HG03103 (cell line): ENCODE results near the gene LSP1.

Source experiments
- ATAC-seq: cut with Tn5 transposase; IDR thresholded peaks from one replicate; pipeline ENCODE4 v1.9.1; 2021; ENCODE audit warnings: low read depth; ENCODE audit not compliant: unreplicated experiment

The LSP1 gene

GRCh38 chr11:1888347-1888753 lies 35.5 kb downstream of the LSP1 start:
- ATAC-seq, result no peak

DNA sequence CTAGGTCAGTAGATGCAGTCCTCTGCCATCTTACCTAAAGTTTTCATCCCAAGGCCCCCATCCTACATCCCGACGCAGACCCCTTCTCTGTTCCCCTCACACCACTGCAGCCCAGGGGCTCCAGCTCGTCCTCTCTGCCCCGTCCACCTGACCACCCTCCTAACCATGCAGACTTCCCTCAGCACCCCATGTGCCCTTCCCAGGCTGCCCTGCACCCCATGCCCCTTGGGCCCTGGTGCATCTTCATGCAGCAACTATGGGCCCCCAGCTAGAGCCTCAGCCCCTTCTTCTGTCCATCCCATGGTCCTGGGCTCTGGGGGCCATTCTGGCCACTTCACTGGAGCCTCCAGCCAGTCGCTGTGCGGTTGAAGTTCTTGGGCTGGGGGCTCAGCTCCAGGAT lies 35.9 kb downstream of the LSP1 start:
- ATAC-seq, result no peak

DNA sequence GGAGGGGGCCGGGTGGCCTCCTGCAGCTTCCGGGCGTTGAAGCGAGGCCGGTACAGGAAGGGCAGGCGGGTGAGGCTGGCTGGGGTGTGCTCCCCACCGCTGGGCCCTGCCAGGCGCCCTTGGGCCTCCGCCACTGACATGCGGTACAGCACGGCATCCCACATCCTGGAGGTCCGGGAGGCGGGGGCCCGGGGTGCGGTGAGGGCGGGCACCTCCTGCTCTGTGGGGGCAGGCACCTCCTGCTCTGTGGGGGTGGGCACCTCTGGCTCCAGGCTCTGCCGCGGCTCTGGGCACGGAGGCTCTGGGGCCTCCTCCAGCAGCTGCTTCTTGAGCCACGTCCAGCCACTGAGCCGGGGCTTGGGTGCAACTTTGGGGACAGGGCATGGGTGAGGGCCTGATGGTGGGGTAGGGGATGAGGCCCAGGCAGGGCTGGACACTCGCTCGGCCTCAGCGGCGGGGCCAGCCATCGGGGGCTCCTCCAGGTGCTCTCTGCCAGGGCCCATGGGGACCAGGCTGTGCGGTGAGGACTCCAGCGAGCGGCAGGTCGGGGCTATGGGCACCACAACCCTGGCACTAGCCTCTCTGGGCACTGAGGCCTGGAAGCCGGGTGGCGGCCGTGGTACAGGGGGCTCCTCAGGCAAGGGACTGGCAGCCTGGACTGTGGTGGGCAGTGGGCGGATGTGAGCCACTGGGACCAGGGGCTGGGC lies 36.5 kb downstream of the LSP1 start:
- no peak for ATAC-seq

GRCh38 chr11:1889941-1890855 lies 37.3 kb downstream of the LSP1 start:
- no peak for ATAC-seq

- no peak for ATAC-seq
These were observed 38.3 kb downstream of the LSP1 start for GRCh38 chr11:1890856-1891830.

DNA sequence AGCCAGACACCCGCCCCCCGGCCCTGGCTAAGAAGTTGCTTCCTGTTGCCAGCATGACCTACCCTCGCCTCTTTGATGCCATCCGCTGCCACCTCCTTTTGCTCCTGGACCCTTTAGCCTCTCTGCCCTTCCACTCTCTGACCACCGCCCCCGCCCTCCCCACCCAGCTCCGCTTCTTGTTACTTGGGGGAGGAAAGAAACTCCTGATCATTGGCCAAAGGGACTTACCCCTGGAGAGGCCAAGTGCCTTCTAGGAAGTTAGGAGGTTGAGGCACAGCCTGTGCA lies 38.9 kb downstream of the LSP1 start, which contains the start of gene PRR33:
Gene PRR33 (minus strand): TSS at position 65 of the 285 bp plus-strand sequence. CDS start 1,311 bp downstream, outside the sequence.
- ATAC-seq, result no peak

GRCh38 chr11:1892116-1892515 lies 39.2 kb downstream of the LSP1 start:
- ATAC-seq, result no peak

DNA sequence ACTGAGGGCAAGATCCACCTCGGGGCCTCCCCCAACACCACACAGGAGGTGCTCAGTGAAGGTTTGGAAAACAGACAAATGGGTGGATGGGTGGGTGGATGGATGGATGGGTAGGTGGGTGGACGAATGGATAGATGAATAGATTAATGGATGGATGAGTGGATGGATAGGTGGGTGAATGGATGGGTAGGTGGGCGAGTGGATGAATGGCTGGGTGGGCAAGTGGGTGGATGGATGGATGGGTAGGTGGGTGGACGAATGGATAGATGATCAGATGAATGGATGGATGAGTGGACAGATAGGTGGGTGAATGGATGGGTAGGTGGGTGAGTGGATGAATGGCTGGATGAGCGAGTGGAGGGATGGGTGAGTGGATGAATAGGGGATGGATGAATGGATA lies 39.7 kb downstream of the LSP1 start:
- no peak for ATAC-seq

DNA sequence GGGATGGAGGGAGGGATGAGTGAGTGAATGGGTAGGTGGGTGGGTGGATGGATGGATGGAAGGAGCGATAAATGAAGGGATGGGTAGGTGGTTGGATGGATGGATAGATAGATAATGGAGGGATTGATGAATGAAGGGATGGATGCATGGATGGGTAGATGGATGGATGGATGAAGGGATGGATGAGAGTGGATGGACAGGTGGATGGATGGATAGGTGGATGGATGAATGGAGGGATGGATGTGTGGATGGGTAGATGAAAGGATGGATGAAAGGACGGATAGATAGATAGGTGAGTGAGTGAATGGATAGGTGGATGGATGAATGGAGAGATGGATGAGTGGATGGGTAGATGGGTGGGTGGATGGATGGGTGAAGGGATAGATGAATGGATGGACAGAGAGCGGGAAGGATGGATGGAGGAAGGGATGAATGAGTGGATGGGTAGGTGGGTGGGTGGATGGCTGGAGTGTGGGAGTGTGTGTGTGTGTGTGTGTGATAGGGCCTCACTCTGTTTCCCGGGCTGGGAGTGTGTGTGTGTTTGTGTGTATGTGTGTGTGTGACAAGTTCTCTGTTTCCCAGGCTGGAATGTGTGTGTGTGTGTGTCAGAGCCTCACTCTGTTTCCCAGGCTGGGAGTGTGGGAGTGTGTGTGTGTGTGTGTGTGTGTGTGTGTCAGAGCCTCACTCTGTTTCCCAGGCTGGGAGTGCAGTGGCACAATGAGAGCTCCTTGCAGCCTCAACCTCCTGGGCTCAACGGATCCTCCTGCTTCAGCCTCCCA lies 40.9 kb downstream of the LSP1 start:
- ATAC-seq, result no peak

- no peak for ATAC-seq
These were observed 41.9 kb downstream of the LSP1 start for GRCh38 chr11:1894759-1895158.

- ATAC-seq, result no peak
These were observed 43.6 kb downstream of the LSP1 start for GRCh38 chr11:1896468-1896867.

- no peak for ATAC-seq
These were observed 44.0 kb downstream of the LSP1 start for GRCh38 chr11:1896923-1897322.

DNA sequence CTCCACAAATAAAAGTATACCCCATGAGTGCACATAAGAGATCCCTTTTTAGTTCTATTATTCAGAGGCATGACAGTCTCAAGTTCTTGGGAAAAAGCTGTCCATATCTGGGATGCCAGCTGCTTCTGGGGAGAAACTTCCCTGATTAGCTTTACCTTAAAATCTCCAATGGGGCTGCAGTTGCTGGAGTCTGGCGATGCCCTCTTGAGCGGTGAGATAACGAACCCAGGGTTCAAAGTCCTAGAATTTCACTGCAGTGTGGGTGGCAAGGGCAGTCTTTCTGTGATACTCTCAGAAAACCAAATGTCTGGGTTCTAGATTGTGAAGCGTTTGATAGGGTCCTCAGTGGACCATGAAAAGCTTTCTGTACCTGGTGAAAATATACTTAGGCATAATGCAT lies 46.2 kb downstream of the LSP1 start:
- ATAC-seq, result no peak

GRCh38 chr11:1899686-1900085 lies 46.8 kb downstream of the LSP1 start:
- no peak for ATAC-seq

DNA sequence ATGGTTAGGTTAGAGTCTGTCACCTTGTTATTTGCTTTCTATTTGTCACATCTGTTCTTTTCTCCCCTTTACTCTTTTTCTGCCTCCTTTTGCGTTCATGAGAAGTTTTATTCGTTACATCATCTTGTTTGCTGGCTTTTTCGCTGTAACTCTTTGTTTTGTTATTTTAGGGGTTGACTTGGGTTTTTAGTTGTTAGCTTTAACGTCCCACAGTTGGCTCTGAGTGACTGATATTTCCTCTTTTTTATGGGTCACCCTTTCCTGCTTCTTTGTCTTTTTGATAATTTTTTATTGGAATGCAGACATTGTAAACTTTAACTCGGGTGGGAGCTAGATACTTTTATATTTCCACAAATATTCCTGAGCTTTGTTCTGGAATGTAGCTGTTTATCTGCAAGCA lies 53.3 kb downstream of the LSP1 start:
- ATAC-seq, result no peak

DNA sequence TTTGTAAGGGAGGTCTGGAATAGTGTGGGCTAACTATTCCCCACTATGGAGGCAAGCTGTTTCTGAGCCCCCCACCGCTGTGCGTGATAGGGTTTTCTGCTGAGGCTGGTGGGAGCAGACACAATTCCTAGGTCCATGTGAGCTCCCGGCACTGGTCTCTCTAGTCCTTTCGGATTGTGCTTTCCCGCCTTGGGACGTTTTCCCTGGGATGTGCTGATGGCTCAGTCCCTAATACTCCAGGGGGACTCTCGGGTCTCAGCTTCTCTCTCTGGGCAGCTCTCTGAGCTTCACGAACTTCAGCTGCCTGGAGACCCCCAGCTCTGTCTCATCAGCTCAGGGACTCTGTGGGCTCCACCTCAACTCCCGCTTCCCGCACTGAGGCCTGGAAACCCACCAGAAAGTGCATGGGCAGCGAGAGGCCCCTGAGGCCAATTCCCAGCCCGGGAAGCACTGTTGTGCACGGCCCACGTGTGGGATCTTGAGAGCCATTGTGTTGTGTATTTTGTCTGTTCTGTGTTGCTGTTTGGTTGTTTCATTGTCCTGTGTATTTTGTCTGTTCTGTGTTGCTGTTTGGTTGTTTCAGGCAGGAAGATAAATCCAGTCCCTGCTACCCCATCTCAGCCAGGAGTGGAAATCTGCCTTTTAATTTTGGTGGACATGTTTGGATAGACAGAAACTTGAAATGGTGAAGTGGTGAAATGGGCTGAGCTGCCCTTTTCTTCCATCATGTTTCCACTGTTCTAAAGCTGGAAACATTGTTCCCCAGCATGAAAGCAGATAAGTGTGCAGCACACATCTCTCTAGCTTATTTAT lies 53.9 kb downstream of the LSP1 start:
- ATAC-seq, result no peak

DNA sequence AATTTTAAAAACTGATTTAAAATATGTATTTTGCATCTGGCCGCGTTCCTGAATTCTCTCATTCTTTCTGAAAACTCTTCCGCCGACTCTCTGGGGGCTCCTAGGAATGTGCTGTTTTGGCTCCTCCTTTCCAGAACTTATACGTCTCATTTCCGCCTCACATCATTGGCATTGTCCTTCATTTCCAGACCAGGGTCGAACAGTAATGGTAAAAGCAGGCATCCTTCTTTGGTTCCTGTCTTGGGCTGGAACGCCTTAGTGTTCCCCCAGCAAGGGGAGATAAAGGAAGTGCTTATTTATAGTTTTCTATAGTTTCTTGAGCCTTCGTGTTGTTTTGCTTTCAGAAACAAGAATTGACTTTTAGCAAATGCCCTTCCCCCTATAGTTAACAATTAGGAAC lies 55.7 kb downstream of the LSP1 start:
- ATAC-seq, result no peak

DNA sequence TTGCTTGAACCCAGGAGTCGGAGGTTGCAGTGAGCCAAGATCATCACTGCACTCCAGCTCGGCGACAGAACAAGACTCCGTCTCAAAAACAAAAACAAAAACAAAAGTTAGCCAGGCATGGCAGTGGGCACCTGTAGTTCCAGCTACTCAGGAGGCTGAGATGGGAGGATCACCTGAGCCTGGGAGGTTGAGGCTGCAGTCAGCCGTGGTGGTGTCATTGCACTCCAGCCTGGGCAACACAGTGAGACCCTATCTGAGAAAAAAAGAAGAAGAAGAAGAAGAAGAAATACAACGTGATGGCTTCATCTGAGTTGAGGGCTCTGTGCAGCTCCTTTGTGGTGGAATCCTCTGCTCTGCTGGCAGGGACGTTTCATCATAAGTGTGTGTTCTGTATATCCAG lies 56.6 kb downstream of the LSP1 start:
- ATAC-seq, result no peak

DNA sequence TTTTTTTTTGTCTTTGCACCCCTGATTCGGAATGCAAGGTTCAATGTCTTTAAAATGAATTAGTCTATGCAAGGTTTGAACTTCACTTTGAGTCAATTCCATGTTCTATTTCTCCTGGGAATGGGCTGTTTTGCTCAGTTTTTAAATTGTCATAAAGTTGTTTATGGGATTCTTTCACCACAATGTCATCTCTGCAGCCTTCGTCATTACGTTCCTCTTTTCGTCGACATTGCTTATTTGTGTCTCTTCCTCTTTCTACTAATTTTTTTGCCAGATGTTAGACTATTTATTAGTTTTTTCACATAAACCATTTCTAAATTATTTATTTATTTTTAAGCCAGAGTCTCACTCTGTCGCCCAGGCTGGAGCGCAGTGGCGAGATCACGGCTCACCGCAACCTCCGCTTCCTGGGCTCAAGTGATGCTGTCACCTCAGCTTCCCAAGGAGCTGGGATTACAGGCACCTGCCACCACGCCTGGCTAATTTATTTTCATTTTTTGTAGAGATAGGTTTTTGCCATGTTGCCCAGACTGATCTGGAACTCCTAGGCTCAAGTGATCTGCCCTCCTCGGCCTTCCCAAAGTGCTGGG lies 59.5 kb downstream of the LSP1 start:
- ATAC-seq, result no peak
